HG03469 (cell line): ENCODE results near the gene PLD1.

Experiments used
- ATAC-seq: cut with Tn5 transposase; IDR thresholded peaks from one replicate; pipeline ENCODE4 v1.9.1; 2021; ENCODE audit warnings: mild to moderate bottlenecking, moderate library complexity, moderate number of reproducible peaks; ENCODE audit not compliant: unreplicated experiment

PLD1 gene

GRCh38 chr3:171797265-171797679, 13.0 kb downstream of the PLD1 start:
- ATAC-seq: no peak

GRCh38 chr3:171796625-171797264, 13.5 kb downstream of the PLD1 start:
- no peak for ATAC-seq

- ATAC-seq: no peak
Measured at GRCh38 chr3:171792531-171792930, 17.8 kb downstream of the PLD1 start.

GRCh38 chr3:171791692-171792076, 18.6 kb downstream of the PLD1 start:
- ATAC-seq: no peak

GRCh38 chr3:171790898-171791691, 19.2 kb downstream of the PLD1 start:
- ATAC-seq: no peak

- ATAC-seq: no peak
Measured at GRCh38 chr3:171790574-171790897, 19.7 kb downstream of the PLD1 start.

- ATAC-seq: no peak
Measured at GRCh38 chr3:171789759-171790505, 20.4 kb downstream of the PLD1 start.

- ATAC-seq: no peak
Measured at GRCh38 chr3:171788546-171789351, 21.5 kb downstream of the PLD1 start.

GRCh38 chr3:171786997-171787396, 23.3 kb downstream of the PLD1 start:
- ATAC-seq: no peak

- no peak for ATAC-seq
Measured at GRCh38 chr3:171784937-171785336, 25.3 kb downstream of the PLD1 start.

- ATAC-seq: no peak
Measured at GRCh38 chr3:171784387-171784786, 25.9 kb downstream of the PLD1 start.

- ATAC-seq: no peak
Measured at GRCh38 chr3:171783626-171784025, 26.7 kb downstream of the PLD1 start.

- no peak for ATAC-seq
Measured at GRCh38 chr3:171783086-171783485, 27.2 kb downstream of the PLD1 start.

- ATAC-seq: no peak
Measured at GRCh38 chr3:171782617-171783016, 27.7 kb downstream of the PLD1 start.

GRCh38 chr3:171781711-171782127, 28.6 kb downstream of the PLD1 start:
- no peak for ATAC-seq

- ATAC-seq: no peak
Measured at GRCh38 chr3:171778493-171778892, 31.8 kb downstream of the PLD1 start.

- ATAC-seq: no peak
Measured at GRCh38 chr3:171777596-171777995, 32.7 kb downstream of the PLD1 start.

- no peak for ATAC-seq
Measured at GRCh38 chr3:171776839-171777583, 33.3 kb downstream of the PLD1 start.

- no peak for ATAC-seq
Measured at GRCh38 chr3:171776411-171776810, 33.9 kb downstream of the PLD1 start.

GRCh38 chr3:171775943-171776342, 34.3 kb downstream of the PLD1 start:
- no peak for ATAC-seq
